GM12891 (cell line): ENCODE data around the gene CAVIN2.

ENCODE experiments used
- DNase-seq: peaks from one replicate; pipeline ENCODE4 v3.0.0; 2011; ENCODE audit warnings: low spot score; ENCODE audit not compliant: insufficient read length
- FAIRE-seq: peaks from 2 replicates; lab custom pipeline; 2011; peaks lifted over from hg19 to GRCh38; lab: Jason Lieb, UNC
- PAX5 ChIP-seq: IDR thresholded peaks from 2 replicates; pipeline ENCODE4 v1.6.1; 2011; ENCODE audit warnings: low read length, moderate library complexity, mild to moderate bottlenecking; ENCODE audit not compliant: insufficient read depth, severe bottlenecking
- POLR2A ChIP-seq: IDR thresholded peaks from 2 replicates; pipeline ENCODE4 v1.6.1; 2011; ENCODE audit warnings: low read depth, low read length, control low read depth
- POLR2AphosphoS5 ChIP-seq: IDR thresholded peaks from 2 replicates; pipeline ENCODE4 v1.6.1; 2011; ENCODE audit warnings: low read depth, low read length, control low read depth
- POU2F2 ChIP-seq: IDR thresholded peaks from 2 replicates; pipeline ENCODE4 v1.6.1; 2011; ENCODE audit warnings: low read depth, mild to moderate bottlenecking, control low read depth, low read length, moderate library complexity
- SPI1 ChIP-seq: IDR thresholded peaks from 2 replicates; pipeline ENCODE4 v1.6.1; 2011; ENCODE audit warnings: low read depth, low read length, control low read depth
- TAF1 ChIP-seq: IDR thresholded peaks from 2 replicates; pipeline ENCODE4 v1.6.1; 2011; ENCODE audit warnings: low read depth, low read length, control low read depth

CAVIN2 gene

DNA sequence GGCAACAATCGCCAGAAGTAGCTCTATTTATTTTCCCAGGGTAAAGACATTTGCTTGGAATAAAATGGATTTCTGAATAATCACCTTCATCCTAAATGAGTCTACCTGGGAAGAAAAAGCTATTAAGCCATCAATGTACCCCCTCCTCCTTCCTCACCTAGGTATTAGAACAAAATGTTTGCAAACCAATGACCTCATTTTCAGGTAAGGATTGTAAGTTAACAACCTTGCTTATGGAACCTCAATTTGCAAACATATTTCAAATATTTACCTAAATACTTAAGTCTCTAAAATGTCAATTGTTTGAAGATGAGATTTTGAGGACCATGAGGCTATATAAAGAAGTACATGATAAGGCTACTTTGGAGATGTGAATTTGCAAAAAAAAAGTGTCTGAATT lies 43.9 kb downstream of the CAVIN2 start:
- FAIRE-seq, result no peak
- TF ChIP-seq POLR2AphosphoS5, result no peak
- TF ChIP-seq POU2F2, result no peak
- no peak for TF ChIP-seq PAX5
- no peak for TF ChIP-seq SPI1
- no peak for DNase-seq

DNA sequence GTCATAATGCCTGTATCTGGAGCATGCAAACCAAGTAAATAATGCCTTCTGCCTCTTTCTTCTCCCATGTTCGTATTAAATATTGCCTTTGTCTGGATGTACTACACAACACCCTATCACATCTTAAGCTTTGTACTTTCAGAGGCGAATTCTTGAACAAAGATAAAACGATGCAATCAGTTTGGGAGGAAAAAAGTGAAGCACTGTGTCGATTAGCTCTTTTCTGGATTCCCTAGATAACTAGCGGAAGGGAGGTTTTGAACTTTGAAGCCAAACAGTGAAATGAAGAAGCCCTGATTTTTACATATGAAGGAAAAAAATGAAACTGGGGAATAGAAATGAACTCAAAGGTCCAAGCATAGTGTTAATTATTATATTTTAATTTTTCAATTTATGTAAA lies 44.7 kb downstream of the CAVIN2 start:
- no peak for FAIRE-seq
- TF ChIP-seq TAF1 (no peak), SPI1 (no peak), POU2F2 (no peak), PAX5 (no peak), POLR2AphosphoS5 (no peak), POLR2A (no peak)
- DNase-seq, result no peak

DNA sequence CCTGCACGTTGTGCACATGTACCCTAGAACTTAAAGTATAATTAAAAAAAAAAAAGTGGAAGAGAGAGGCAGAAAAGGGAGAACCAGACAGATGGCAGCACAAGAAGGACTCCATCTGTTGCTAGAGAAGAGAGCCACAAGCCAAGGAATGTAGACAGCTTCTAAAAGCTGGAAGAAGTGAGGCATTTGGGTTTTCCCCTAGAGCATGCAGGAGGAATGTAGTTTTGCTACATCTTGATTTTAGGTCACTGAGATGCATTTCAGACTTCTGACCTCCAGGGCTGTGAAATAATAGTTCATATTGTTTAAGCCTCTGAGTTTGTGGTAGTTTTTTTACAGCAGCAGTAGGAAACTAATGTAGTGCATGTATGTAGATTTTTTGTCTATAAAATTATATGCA lies 46.0 kb downstream of the CAVIN2 start:
- FAIRE-seq (no peak), DNase-seq (no peak)
- no peak for TF ChIP-seq POU2F2
- no peak for TF ChIP-seq POLR2AphosphoS5
- TF ChIP-seq TAF1, result no peak
- no peak for TF ChIP-seq POLR2A
- TF ChIP-seq SPI1, result no peak
- TF ChIP-seq PAX5, result no peak

DNA sequence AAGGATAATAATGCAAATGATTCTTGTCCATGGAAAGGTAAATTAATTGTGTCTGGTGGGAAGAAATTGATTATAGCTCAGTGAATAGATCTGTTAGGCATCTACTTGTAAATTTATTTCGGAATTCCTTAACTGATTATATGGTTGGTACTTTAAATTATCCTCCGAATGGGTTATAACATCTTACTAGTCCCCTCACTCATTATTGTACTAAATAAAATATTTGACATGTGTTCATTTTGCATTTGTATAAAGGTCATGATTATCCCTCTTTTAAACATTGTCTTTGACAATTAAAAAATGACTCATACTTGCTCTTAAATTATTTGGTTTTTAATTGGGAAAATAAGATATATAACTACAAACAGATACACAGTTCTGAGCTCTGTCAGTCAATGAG lies 47.4 kb downstream of the CAVIN2 start:
- no peak for TF ChIP-seq POU2F2
- TF ChIP-seq PAX5, result no peak
- no peak for TF ChIP-seq POLR2A
- no peak for TF ChIP-seq SPI1
- TF ChIP-seq TAF1, result no peak
- TF ChIP-seq POLR2AphosphoS5, result no peak
- FAIRE-seq, result no peak

DNA sequence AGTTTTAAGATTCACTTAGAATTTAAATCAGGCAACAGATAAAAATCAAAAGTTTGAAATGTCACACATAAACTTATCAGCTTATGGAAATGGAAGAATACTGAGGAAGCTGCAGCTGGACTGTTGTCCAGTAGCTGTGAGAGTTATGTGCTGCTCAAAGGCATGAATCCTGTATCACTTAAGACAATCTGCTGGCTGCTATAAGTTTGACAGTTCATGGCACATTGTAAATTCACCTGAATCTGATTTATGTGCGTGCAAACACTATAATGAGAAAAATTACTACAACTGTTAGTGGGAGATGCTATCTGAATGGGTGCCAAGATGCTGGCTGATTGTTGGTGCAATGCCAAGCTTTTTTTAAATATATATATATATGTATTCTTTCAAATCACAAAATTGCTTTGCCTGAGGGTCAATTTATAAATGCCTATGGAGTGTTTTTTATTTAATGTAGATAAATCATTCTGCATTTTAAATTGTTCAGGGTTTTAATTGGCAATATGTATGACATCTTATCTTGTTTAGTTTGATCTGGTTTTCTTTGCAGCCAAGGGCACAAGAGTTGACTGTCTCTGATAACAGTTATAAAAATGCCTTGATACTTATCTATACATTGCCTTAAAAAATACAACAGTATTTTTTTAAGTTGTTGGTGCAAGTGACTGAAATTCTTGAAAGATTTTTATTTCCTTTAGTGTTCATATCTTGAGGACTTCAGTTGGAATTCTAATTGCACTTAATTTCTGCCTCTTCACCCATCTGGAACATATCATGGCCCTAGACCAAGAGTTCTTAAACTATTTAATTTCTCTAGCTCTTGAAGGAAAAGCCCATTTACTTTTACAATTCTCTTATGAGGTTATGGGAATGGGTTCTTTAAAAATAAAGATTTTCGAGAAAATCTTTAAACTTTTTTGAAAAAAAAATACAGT lies 48.7 kb downstream of the CAVIN2 start:
- DNase-seq (no peak), FAIRE-seq (no peak)
- TF ChIP-seq POU2F2, result no peak
- TF ChIP-seq TAF1, result no peak
- TF ChIP-seq SPI1, result no peak
- no peak for TF ChIP-seq POLR2AphosphoS5
- no peak for TF ChIP-seq POLR2A
- TF ChIP-seq PAX5, result no peak

More for the DNA sequence above, 47.4 kb downstream of the CAVIN2 start:
- DNase-seq, result no peak

DNA sequence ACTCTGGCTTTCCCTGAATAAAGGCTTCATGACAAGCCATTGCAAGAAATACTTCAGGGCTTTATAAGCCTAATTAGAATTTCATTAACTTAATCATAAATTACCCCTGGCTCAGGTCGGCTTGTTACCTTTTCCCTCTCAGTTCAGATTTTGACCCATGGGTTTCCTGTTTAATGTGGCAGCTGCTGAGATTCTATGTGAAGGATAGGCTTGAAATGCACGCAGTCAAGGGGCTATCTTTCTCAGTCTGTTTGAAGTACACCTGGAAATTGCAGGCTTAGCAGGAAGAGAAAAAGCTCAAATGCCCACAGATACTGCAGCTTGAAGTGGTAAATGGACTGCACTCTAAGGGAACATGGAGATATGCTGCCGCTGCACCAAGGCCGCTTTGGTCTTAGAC lies 49.4 kb downstream of the CAVIN2 start:
- TF ChIP-seq PAX5 (no peak), POLR2AphosphoS5 (no peak), POU2F2 (no peak), POLR2A (no peak), TAF1 (no peak), SPI1 (no peak)
- DNase-seq (no peak), FAIRE-seq (no peak)

DNA sequence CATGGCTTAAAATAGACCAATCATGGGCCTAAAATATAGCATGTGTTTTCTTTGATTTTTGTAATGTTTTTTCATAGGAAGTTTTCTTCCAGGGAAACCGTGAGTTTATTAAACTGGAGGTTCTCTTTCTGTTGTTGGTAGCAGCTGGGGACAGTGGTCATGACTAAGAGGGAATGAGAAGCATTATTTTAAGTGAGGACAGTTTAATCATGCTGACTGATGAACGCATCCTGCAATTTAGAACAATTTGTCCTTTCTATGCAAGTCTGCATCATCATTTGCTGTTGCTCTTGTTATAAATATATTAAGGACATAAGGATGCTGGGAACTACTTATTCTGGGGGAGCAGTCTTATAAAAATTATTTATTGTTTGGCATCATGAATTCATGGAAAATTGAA lies 51.2 kb downstream of the CAVIN2 start:
- no peak for FAIRE-seq
- TF ChIP-seq POU2F2 (no peak), TAF1 (no peak), POLR2AphosphoS5 (no peak), POLR2A (no peak), SPI1 (no peak), PAX5 (no peak)
- DNase-seq, result no peak

DNA sequence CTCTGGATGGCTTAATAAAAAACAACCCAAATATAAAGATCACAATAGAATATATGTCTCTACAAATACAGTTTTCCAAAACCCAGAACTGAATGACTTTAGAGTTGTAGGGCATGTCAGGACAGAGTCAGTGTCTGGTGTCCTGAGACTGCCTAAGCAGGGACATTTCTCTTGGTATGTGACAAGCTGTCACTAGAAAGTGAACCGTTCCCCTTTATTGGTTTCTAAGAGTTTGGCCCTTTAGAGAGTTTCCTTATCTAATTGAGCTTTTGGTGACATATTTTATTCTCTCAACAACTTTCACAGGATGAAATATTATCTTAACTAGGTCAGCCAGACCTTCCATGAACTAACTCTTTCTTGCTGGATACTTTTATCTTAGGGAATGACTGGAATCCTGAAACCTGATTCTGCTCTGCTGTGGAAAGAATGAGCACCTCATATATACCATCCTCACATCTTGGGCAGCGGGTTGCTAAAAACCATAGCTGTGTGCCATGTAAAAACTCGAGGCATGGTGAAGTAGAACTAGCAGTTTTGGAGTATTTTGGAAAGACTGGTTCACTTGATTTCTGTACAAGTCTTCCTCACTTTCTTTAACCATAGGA lies 54.8 kb downstream of the CAVIN2 start:
- no peak for TF ChIP-seq POU2F2
- no peak for TF ChIP-seq POLR2AphosphoS5
- no peak for TF ChIP-seq TAF1
- TF ChIP-seq POLR2A, result no peak
- TF ChIP-seq SPI1, result no peak
- no peak for TF ChIP-seq PAX5
- FAIRE-seq (no peak), DNase-seq (no peak)

DNA sequence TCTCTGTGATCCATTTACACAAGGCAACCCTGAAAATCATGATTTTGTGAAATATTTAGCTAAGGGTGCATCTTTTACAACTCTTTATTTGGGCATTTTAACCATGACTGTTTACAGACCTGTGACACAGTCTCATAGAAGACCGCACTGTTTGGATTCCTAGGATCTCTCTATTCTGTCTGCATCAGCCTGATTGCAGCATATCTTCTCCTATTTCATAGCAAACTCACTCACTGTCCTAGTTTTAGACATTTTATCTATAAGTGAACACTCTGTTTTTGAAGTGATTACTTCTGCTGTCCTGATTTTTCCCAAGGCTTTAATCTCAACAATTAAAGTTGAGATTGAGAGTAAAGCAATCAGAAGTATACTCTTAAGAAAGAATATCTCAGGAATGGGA lies 56.2 kb downstream of the CAVIN2 start:
- FAIRE-seq, result no peak

More for the DNA sequence above, 56.2 kb downstream of the CAVIN2 start:
- TF ChIP-seq SPI1, result no peak
- TF ChIP-seq POLR2AphosphoS5, result no peak
- TF ChIP-seq POU2F2, result no peak
- no peak for TF ChIP-seq TAF1
- no peak for TF ChIP-seq POLR2A
- no peak for TF ChIP-seq PAX5
- DNase-seq, result no peak
